GM18498 (cell line): ENCODE data around the gene ZNF205.
"Not testable (repeated sequence)": the region's sequence is repeated elsewhere in the genome, so short reads cannot be mapped to it uniquely, and the experiment has no call there.

Experiments used
- ATAC-seq: cut with Tn5 transposase; IDR thresholded peaks from one replicate; pipeline ENCODE4 v1.9.1; 2021; ENCODE audit warnings: mild to moderate bottlenecking, moderate library complexity; ENCODE audit not compliant: unreplicated experiment

The ZNF205 gene

GRCh38 chr16:3129137-3130131, 17.0 kb downstream of the ZNF205 start:
- peak; percentile 48 for ATAC-seq

- no peak for ATAC-seq
These were observed 19.5 kb downstream of the ZNF205 start for GRCh38 chr16:3131755-3132377.

- no peak for ATAC-seq
These were observed 21.5 kb downstream of the ZNF205 start for GRCh38 chr16:3133844-3134243.

GRCh38 chr16:3134338-3135125, 22.1 kb downstream of the ZNF205 start, which contains the start of gene ZNF213:
TSS of gene ZNF213 (plus strand) at chr16:3135029. CDS start at chr16:3137281, 2,252 bp downstream.
- peak; percentile 92 for ATAC-seq

GRCh38 chr16:3135126-3135715, 22.8 kb downstream of the ZNF205 start:
- ATAC-seq: no peak

- ATAC-seq: no peak
These were observed 24.9 kb downstream of the ZNF205 start for GRCh38 chr16:3137267-3137666.

GRCh38 chr16:3138342-3138741, 26.0 kb downstream of the ZNF205 start:
- no peak for ATAC-seq

- ATAC-seq: no peak
These were observed 26.5 kb downstream of the ZNF205 start for GRCh38 chr16:3138823-3139426.

- not testable (repeated sequence) for ATAC-seq
These were observed 27.2 kb downstream of the ZNF205 start for GRCh38 chr16:3139561-3139960.

GRCh38 chr16:3140603-3141427, 28.4 kb downstream of the ZNF205 start:
- no peak for ATAC-seq

GRCh38 chr16:3141781-3142311, 29.5 kb downstream of the ZNF205 start:
- ATAC-seq: no peak

GRCh38 chr16:3142327-3142726, 29.9 kb downstream of the ZNF205 start:
- no peak for ATAC-seq

GRCh38 chr16:3142770-3143169, 30.4 kb downstream of the ZNF205 start:
- no peak for ATAC-seq

- no peak for ATAC-seq
These were observed 30.8 kb downstream of the ZNF205 start for GRCh38 chr16:3143189-3143588.

GRCh38 chr16:3143598-3144320, 31.4 kb downstream of the ZNF205 start:
- no peak for ATAC-seq

- no peak for ATAC-seq
These were observed 32.1 kb downstream of the ZNF205 start for GRCh38 chr16:3144321-3144983.

GRCh38 chr16:3145151-3145550, 32.8 kb downstream of the ZNF205 start:
- no peak for ATAC-seq

GRCh38 chr16:3145660-3146059, 33.3 kb downstream of the ZNF205 start:
- ATAC-seq: no peak
